GM12878 (cell line): Measurements from ENCODE around the gene KCNMB4.

Experiments
- CTCF ChIP-seq, 3 experiments: IDR thresholded peaks in 2 of 3; conservative IDR thresholded peaks in 1 of 3; 2 replicates each; pipeline ENCODE4 v1.5.1; 2011; ENCODE audit warnings: low read depth in 3 of 3, low read length in 3 of 3, mild to moderate bottlenecking in 3 of 3, control low read depth in 2 of 3, moderate library complexity in 2 of 3, inconsistent platforms in 1 of 3, mixed read lengths in 1 of 3; ENCODE audit not compliant: control insufficient read depth in 2 of 3, insufficient read depth in 1 of 3; ENCODE audit errors: extremely low read depth in 1 of 3
- POLR2A ChIP-seq: IDR thresholded peaks from 2 replicates; pipeline ENCODE4 v1.6.1; 2011; ENCODE audit warnings: low read depth, mild to moderate bottlenecking, low read length
- YY1 ChIP-seq: IDR thresholded peaks from 2 replicates; pipeline ENCODE4 v1.6.1; 2011; ENCODE audit warnings: low read depth, mild to moderate bottlenecking, low read length

- TF ChIP-seq POLR2A (no peak), YY1 (no peak), CTCF (IDR thresholded peaks at IDR 0.05 in 2 of 3, conservative IDR thresholded peaks at IDR 0.05 in 1 of 3; ENCODE audit: control insufficient read depth in 2 of 3, extremely low read depth in 1 of 3, insufficient read depth in 1 of 3, low read depth in 3 of 3, low read length in 3 of 3) (no peak)
Measured at GRCh38 chr12:70444903-70445302, 78.8 kb downstream of the KCNMB4 start.
